CD4-positive, alpha-beta T cell (primary cell): Measurements from ENCODE around the gene GIT1. TPM values are rescaled to one million over a fixed set of nuclear protein-coding genes. Genes with fewer than 3 reads are reported as not detected.

Experiments
- ATAC-seq: fragments of 200-7000 bp; cut with Tn5 transposase; one replicate; pipeline ENCODE4 v1.10.0; 2022; ENCODE audit warnings: mild to moderate bottlenecking; ENCODE audit not compliant: poor library complexity
- CTCF ChIA-PET: fragments of 350-600 bp; sonication (Branson Sonifier 250); formaldehyde crosslinking; loops from one replicate; lab custom pipeline; 2021; ENCODE audit warnings: antibody characterized with exemption, inconsistent platforms; lab: Charles Lee
- POLR2A ChIA-PET: fragments of 350-600 bp; sonication (Branson Sonifier 250); formaldehyde crosslinking; loops from one replicate; lab custom pipeline; 2021; ENCODE audit warnings: antibody characterized with exemption, inconsistent platforms; lab: Charles Lee
- DNase-seq, 14 experiments: peaks; one replicate each; pipeline ENCODE4 v3.0.0-alpha.2; 2013 to 2020; ENCODE audit warnings: mixed read lengths in 2 of 14
- H3K27ac ChIP-seq, 2 donors: one replicate each; pipeline versions ENCODE4 v1.5.1 to v1.7.0; 2013; ENCODE audit warnings: low read length in 2 of 2, low read depth in 1 of 2, mild to moderate bottlenecking in 1 of 2
- H3K27me3 ChIP-seq, 2 experiments: 1 replicate in 1 of 2; 2 replicates in 1 of 2; pipeline versions ENCODE4 v1.6.1 to v1.7.0; 2013; ENCODE audit warnings: low read length in 2 of 2, control low read depth in 1 of 2, mild to moderate bottlenecking in 1 of 2, moderate library complexity in 1 of 2; ENCODE audit not compliant: insufficient read depth in 2 of 2, control insufficient read depth in 1 of 2
- H3K36me3 ChIP-seq: one replicate; pipeline ENCODE4 v1.6.1; 2013; ENCODE audit warnings: low read length, control low read depth; ENCODE audit not compliant: insufficient read depth
- H3K4me1 ChIP-seq: one replicate; pipeline ENCODE4 v1.6.1; 2013; ENCODE audit warnings: low read length, control low read depth; ENCODE audit not compliant: insufficient read depth
- H3K4me3 ChIP-seq: one replicate; pipeline ENCODE4 v1.5.1; 2013; ENCODE audit warnings: mild to moderate bottlenecking, low read length, moderate library complexity
- H3K9me3 ChIP-seq, 2 experiments: 1 replicate in 1 of 2; 2 replicates in 1 of 2; pipeline versions ENCODE4 v1.6.1 to v1.7.0; 2013; ENCODE audit warnings: low read length in 2 of 2, mild to moderate bottlenecking in 2 of 2, control low read depth in 1 of 2, moderate library complexity in 1 of 2; ENCODE audit not compliant: control insufficient read depth in 1 of 2, insufficient read depth in 1 of 2
- H3K27ac Mint-ChIP-seq: one replicate; pipeline ENCODE4 v1.8.0; 2020; ENCODE audit warnings: mixed read lengths
- H3K27me3 Mint-ChIP-seq: one replicate; pipeline ENCODE4 v1.8.0; 2021; ENCODE audit warnings: mixed read lengths
- H3K36me3 Mint-ChIP-seq: one replicate; pipeline ENCODE4 v1.8.0; 2021; ENCODE audit warnings: low read depth, mixed read lengths
- H3K4me1 Mint-ChIP-seq: one replicate; pipeline ENCODE4 v1.8.0; 2021; ENCODE audit warnings: low read depth, mixed read lengths
- H3K4me3 Mint-ChIP-seq: one replicate; pipeline ENCODE4 v1.8.0; 2020; ENCODE audit warnings: mild to moderate bottlenecking, mixed read lengths
- H3K9me3 Mint-ChIP-seq: one replicate; pipeline ENCODE4 v1.8.0; 2020; ENCODE audit warnings: mixed read lengths
- CTCF ChIP-seq: fragments of 200-600 bp; IDR thresholded peaks from one replicate; pipeline ENCODE4 v1.8.0; 2022; ENCODE audit warnings: antibody characterized with exemption, mild to moderate bottlenecking
- intact Hi-C, 2 experiments: fragments of 100-400 bp; cut with DNase I in 1 of 2; cut with micrococcal nuclease in 1 of 2; formaldehyde crosslinking; loops; one replicate each; pipeline versions ENCODE4 v1.15.1 to v1.9.0; 2023 to 2025; cut with DNase I, micrococcal nuclease
- total RNA-seq, 174 experiments: library from RNA in 2 of 174; stranded (reverse) in 2 of 174; gene quantifications; one replicate each; pipeline ENCODE4 v1.2.3 and lab custom pipeline; 2021 to 2026

The GIT1 gene
- total RNA-seq, 2 experiments from 2014 or later, result 35.8 to 36.7 TPM

- TF ChIP-seq CTCF, result peak; percentile 15
- ChIA-PET POLR2A (interaction anchor here (1.0 to 3.2 kb wide), 9 partner anchors 13 to 336 kb away, joined by 3 to 29 read pairs (median 3); partner anchors contain the start of gene SSH2), CTCF (interaction anchor here (1.2 to 4.9 kb wide), 4 partner anchors 9 to 186 kb away, joined by 3 to 96 read pairs (median 19); no protein-coding TSS in a partner anchor)
- intact Hi-C loops, result loop anchor here in 1 of 2 experiments (1.0 kb wide), 1 partner anchor 17 kb away; no protein-coding TSS in a partner anchor
- peaks cover 48% of the 10 kb centered on the region for H3K4me1 ChIP-seq
- Mint-ChIP-seq H3K27ac (no peak overlapping the region), H3K4me3 (peak overlapping the region; percentile 89), H3K4me1 (peaks cover 35% of the 10 kb centered on the region), H3K27me3 (no peaks in the 10 kb centered on the region), H3K9me3 (no peaks in the 10 kb centered on the region), H3K36me3 (no peaks in the 10 kb centered on the region)
- no peaks in the 10 kb centered on the region for H3K36me3 ChIP-seq
- peak overlapping the region; percentile 52 for H3K4me3 ChIP-seq
- ATAC-seq (no peak), DNase-seq (peak in 3 of 14 experiments; percentile 43 to 58 (median 49))
- H3K27ac ChIP-seq, result no peak overlapping the region
- H3K9me3 ChIP-seq, result no peaks in the 10 kb centered on the region
- H3K27me3 ChIP-seq, result no peaks in the 10 kb centered on the region
Measured at GRCh38 chr17:29593591-29594518, 4.4 kb upstream of the GIT1 start.

GRCh38 chr17:29592850-29593551 is 3.6 kb upstream of the GIT1 start, which contains the start of gene ANKRD13B:
Gene ANKRD13B (plus strand): TSS chr17:29593132. CDS start chr17:29593622, 490 bp downstream.
- peak within 1 kb of the TSS; percentile 67 for H3K4me3 ChIP-seq
- Mint-ChIP-seq H3K4me1 (peaks cover 40% of the 10 kb centered on the region), H3K9me3 (no peaks in the 10 kb centered on the region), H3K27ac (peak within 1 kb of the TSS; percentile 18), H3K27me3 (no peaks in the 10 kb centered on the region), H3K36me3 (peaks cover 4% of the 10 kb centered on the region), H3K4me3 (peak within 1 kb of the TSS; percentile 92)
- H3K9me3 ChIP-seq, result no peaks in the 10 kb centered on the region
- ChIA-PET POLR2A (interaction anchor here (1.0 to 3.2 kb wide), 7 partner anchors 20 to 337 kb away, joined by 3 to 29 read pairs (median 3); partner anchors contain the start of gene SSH2), CTCF (interaction anchor here (1.2 to 4.9 kb wide), 5 partner anchors 8 to 113 kb away, joined by 3 to 96 read pairs (median 7); no protein-coding TSS in a partner anchor)
- no peak for TF ChIP-seq CTCF
- peaks cover 57% of the 10 kb centered on the region for H3K4me1 ChIP-seq
- ATAC-seq (no peak), DNase-seq (peak in 4 of 14 experiments; percentile 31 to 67 (median 60))
- H3K27ac ChIP-seq, result no peak within 1 kb of the TSS
- no peaks in the 10 kb centered on the region for H3K27me3 ChIP-seq
- H3K36me3 ChIP-seq, result no peaks in the 10 kb centered on the region
- intact Hi-C loops, result no loop called here
